SU-DHL-6 (cell line): ENCODE measurements around the gene EYS.

ENCODE experiments used
- EZH2phosphoT487 ChIP-seq: fragments of 200-600 bp; sonication (generic), shearing (Covaris generic); conservative IDR thresholded peaks from 2 replicates; pipeline ENCODE4 v1.6.1; 2018; ENCODE audit warnings: mild to moderate bottlenecking, antibody characterized with exemption, low read length, moderate library complexity, mixed read lengths
- TF ChIP-seq, protein P1 (sequence below): fragments of 200-600 bp; sonication (generic); IDR thresholded peaks from one replicate; pipeline ENCODE4 v1.5.1; 2017; ENCODE audit warnings: antibody characterized with exemption, mild to moderate bottlenecking, low read length, moderate library complexity; ENCODE audit not compliant: insufficient read depth, poor library complexity, severe bottlenecking

DNA sequence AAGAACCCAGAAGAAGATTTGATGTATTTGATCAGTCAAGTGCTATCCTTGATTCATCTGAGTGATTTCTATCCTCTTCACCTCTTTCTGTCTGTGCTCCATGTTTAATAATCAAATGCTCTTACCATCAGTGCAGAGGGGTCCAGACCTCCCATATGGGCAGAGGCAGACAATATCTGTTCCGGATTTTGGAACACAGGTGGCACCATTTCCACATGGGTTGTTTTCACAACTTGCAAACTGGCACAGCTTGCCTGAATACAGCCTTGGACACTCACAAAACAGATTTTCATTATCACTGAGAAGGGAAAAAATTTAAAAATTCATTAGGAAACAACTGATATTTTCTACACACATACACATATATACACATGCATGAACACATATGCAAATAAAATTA is 1843.0 kb downstream of the EYS start:
- TF ChIP-seq, protein P1, sequence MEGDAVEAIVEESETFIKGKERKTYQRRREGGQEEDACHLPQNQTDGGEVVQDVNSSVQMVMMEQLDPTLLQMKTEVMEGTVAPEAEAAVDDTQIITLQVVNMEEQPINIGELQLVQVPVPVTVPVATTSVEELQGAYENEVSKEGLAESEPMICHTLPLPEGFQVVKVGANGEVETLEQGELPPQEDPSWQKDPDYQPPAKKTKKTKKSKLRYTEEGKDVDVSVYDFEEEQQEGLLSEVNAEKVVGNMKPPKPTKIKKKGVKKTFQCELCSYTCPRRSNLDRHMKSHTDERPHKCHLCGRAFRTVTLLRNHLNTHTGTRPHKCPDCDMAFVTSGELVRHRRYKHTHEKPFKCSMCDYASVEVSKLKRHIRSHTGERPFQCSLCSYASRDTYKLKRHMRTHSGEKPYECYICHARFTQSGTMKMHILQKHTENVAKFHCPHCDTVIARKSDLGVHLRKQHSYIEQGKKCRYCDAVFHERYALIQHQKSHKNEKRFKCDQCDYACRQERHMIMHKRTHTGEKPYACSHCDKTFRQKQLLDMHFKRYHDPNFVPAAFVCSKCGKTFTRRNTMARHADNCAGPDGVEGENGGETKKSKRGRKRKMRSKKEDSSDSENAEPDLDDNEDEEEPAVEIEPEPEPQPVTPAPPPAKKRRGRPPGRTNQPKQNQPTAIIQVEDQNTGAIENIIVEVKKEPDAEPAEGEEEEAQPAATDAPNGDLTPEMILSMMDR, result no peak
- no peak for TF ChIP-seq EZH2phosphoT487
